BJ (cell line): ENCODE measurements around the gene GMCL2. TPM values are rescaled to one million over a fixed set of nuclear protein-coding genes. Genes with fewer than 3 reads are reported as not detected.

Experiments used
- CTCF ChIA-PET: fragments of 350-600 bp; formaldehyde crosslinking; extraction: SDS; loops from one replicate; lab custom pipeline; 2021; ENCODE audit warnings: antibody characterized with exemption, inconsistent platforms; lab: Yijun Ruan, JAX
- POLR2A ChIA-PET: fragments of 300-600 bp; sonication (Branson Sonifier 250); formaldehyde crosslinking; extraction: SDS; loops from one replicate; lab custom pipeline; 2021; ENCODE audit warnings: antibody characterized with exemption; lab: Charles Lee
- DNase-seq: peaks from one replicate; pipeline ENCODE4 v3.0.0-alpha.2; 2011; ENCODE audit warnings: low read depth
- H3K27me3 ChIP-seq: 2 replicates; pipeline ENCODE4 v1.6.0; 2011; ENCODE audit warnings: low read length; ENCODE audit not compliant: control insufficient read depth, insufficient read depth
- H3K36me3 ChIP-seq: 2 replicates; pipeline ENCODE4 v1.5.1; 2011; ENCODE audit warnings: low read length; ENCODE audit not compliant: control insufficient read depth, insufficient read depth
- H3K4me3 ChIP-seq: 2 replicates; pipeline ENCODE4 v1.5.1; 2011; ENCODE audit warnings: low read depth, mild to moderate bottlenecking, control low read depth, low read length
- polyA plus RNA-seq: library from polyadenylated mRNA; depleted of rRNA; stranded (reverse); fragments of >200 nt; gene quantifications from 2 replicates; pipeline ENCODE4 v1.2.3, GENCODE V29; 2011
- TF ChIP-seq, protein P1 (sequence below): IDR thresholded peaks from 2 replicates; pipeline ENCODE4 v1.5.1; 2011; ENCODE audit warnings: low read depth, mild to moderate bottlenecking, control low read depth, inconsistent platforms, low read length, moderate library complexity; ENCODE audit not compliant: insufficient read depth

GMCL2 gene
- polyA plus RNA-seq, 1 experiment, result not detected

DNA sequence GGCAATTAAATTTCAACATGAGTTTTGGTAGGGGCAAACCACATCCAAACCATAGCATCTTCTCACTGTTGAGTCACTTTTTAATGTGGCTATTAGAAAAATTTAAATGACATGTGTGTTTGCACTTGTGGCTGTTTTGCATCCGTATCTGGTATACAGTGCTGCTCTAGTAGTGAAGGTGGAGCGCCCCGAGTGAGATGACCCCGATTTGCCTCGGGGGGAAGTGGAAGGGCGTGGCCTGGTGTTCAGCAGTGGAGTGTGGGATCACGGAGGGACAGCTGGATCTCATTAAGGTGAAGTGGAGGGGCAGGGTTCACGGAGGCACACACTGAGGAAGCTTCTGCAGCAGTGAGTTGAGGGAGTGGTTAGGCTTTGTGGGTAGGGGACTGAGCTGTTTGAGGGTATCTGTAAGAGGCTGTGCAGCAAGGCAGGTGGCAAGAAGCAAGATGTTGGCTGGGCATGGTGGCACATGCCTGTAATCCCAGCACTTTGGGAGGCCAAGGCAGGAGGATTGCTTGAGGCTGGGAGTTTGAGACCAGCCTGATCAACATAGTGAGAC is 6.2 kb upstream of the GMCL2 start:
- POLR2A ChIA-PET, result no interaction called here
- H3K36me3 ChIP-seq, result no peaks in the 10 kb centered on the region
- CTCF ChIA-PET, result interaction anchor here (0.7 kb wide), 1 partner anchor 9 kb away, joined by 4 read pairs; no protein-coding TSS in a partner anchor
- no peak overlapping the region for H3K4me3 ChIP-seq
- TF ChIP-seq, protein P1, sequence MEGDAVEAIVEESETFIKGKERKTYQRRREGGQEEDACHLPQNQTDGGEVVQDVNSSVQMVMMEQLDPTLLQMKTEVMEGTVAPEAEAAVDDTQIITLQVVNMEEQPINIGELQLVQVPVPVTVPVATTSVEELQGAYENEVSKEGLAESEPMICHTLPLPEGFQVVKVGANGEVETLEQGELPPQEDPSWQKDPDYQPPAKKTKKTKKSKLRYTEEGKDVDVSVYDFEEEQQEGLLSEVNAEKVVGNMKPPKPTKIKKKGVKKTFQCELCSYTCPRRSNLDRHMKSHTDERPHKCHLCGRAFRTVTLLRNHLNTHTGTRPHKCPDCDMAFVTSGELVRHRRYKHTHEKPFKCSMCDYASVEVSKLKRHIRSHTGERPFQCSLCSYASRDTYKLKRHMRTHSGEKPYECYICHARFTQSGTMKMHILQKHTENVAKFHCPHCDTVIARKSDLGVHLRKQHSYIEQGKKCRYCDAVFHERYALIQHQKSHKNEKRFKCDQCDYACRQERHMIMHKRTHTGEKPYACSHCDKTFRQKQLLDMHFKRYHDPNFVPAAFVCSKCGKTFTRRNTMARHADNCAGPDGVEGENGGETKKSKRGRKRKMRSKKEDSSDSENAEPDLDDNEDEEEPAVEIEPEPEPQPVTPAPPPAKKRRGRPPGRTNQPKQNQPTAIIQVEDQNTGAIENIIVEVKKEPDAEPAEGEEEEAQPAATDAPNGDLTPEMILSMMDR, result no peak
- H3K27me3 ChIP-seq, result peaks cover 19% of the 10 kb centered on the region
- DNase-seq, result no peak

DNA sequence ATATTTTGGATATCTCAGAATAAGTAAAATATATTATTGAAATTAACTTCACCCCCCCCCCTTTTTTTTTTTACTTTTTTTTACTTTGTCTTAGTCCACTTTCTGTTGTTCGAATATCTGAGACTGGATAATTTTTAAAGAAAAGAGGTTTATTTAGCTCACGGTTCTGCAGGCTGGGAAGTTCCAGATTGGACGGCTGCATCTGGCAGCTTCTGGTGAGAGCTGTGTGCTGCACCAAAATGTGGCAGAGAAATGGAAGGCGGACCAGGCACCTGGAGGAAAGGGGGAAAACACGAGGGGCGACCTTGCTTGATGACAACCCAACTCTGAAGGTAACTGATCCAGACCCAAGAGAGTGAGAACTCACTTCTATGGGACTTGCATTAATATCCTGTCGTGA is 5.6 kb upstream of the GMCL2 start:
- CTCF ChIA-PET, result no interaction called here
- POLR2A ChIA-PET, result no interaction called here
- no peak for DNase-seq
- TF ChIP-seq, protein P1, result no peak
- H3K27me3 ChIP-seq, result peaks cover 19% of the 10 kb centered on the region
- no peaks in the 10 kb centered on the region for H3K36me3 ChIP-seq
- H3K4me3 ChIP-seq, result no peak overlapping the region

DNA sequence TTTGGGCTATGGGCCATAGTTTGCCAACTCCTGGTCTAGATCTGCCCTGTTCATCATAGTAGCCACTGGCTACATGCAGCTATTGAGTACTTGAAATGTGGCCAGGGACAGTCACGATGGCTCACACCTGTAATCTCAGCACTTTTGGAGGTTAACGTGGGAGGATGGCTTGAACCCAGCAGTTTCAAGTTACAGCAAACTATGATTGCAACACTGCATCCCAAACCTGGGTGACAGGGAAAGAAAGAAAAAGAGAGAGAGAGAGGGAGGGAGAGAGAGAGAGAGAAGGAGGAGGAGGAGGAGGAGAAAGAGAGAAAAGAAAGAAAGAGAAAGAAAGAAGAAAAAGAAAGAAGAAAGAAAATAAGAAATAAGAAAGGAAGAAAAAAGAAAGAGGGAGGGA is 5.1 kb upstream of the GMCL2 start:
- Histone ChIP-seq H3K4me3 (no peak overlapping the region), H3K36me3 (no peaks in the 10 kb centered on the region), H3K27me3 (peaks cover 19% of the 10 kb centered on the region)
- CTCF ChIA-PET, result no interaction called here
- DNase-seq, result no peak
- POLR2A ChIA-PET, result no interaction called here
- TF ChIP-seq, protein P1, result no peak

DNA sequence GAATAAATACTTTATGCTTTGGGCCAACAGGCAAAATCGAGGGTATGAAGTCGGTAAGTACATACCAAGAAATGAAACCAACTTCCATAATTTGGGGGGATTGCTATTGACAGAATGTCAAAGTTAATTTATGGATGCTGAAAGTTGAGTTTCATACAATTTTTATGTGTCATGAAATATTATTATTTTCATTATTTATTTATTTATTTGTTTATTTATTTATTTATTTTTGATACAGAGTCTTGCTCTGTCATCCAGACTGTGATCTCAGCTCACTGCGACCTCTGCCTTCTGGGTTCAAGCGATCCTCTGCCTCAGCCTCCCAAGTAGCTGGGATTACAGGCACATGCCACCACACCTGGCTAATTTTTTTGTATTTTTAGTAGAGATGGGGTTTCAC is 4.5 kb upstream of the GMCL2 start:
- peaks cover 19% of the 10 kb centered on the region for H3K27me3 ChIP-seq
- no peak for DNase-seq
- no peak overlapping the region for H3K4me3 ChIP-seq
- no peaks in the 10 kb centered on the region for H3K36me3 ChIP-seq
- TF ChIP-seq, protein P1, result no peak
- ChIA-PET CTCF (no interaction called here), POLR2A (no interaction called here)

DNA sequence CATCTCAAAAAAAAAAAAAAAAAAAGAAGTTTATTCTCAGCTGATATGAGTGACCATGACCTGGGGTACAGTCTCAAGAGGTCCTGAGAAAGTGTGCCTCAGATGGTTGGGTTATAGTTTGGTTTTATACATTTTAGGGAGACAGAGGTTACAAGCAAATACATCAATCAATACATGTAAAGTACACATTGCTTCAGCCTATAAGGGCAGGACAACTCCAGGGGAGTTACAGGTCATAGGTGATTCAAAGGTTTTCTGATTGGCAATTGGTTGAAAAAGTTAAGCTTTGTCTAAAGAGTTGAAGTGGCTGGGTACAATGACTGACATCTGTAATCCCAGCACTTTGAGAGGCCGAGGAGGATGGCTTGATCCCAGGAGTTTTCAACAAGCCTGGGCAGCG is 2.3 kb upstream of the GMCL2 start:
- POLR2A ChIA-PET, result no interaction called here
- TF ChIP-seq, protein P1, result no peak

More for the DNA sequence above, 2.3 kb upstream of the GMCL2 start:
- no peak for DNase-seq
- CTCF ChIA-PET, result interaction anchor here (1.5 kb wide), 1 partner anchor 9 kb away, joined by 3 read pairs; no protein-coding TSS in a partner anchor
- peaks cover 14% of the 10 kb centered on the region for H3K27me3 ChIP-seq
- H3K4me3 ChIP-seq, result no peak overlapping the region
- no peaks in the 10 kb centered on the region for H3K36me3 ChIP-seq
